HepG2 (cell line): ENCODE results near the gene VKORC1. TPM values are rescaled to one million over a fixed set of nuclear protein-coding genes. Genes with fewer than 3 reads are reported as not detected.

ENCODE experiments used
- ATAD3A ChIP-seq: sonication (generic); formaldehyde crosslinking; IDR thresholded peaks from 2 replicates; pipeline ENCODE4 v1.4.0; 2020; ENCODE audit warnings: missing genetic modification reagents
- CBFB ChIP-seq: sonication (generic); formaldehyde crosslinking; IDR thresholded peaks from 2 replicates; pipeline ENCODE4 v1.4.0; 2020; ENCODE audit warnings: missing genetic modification reagents
- CCAR2 ChIP-seq: fragments of 200-400 bp; formaldehyde crosslinking; optimal IDR thresholded peaks from 2 replicates; pipeline ENCODE3; 2018; ENCODE audit warnings: low read depth, mild to moderate bottlenecking, low read length, moderate library complexity
- GZF1 ChIP-seq: sonication (generic); formaldehyde crosslinking; IDR thresholded peaks from 2 replicates; pipeline ENCODE4 v1.5.1; 2020; ENCODE audit warnings: mild to moderate bottlenecking, missing genetic modification reagents
- MIER2 ChIP-seq: IDR thresholded peaks from 2 replicates; pipeline ENCODE4 v1.6.1; 2016; ENCODE audit warnings: missing biosample characterization, missing genetic modification reagents
- MTA3 ChIP-seq: sonication (generic); formaldehyde crosslinking; IDR thresholded peaks from 2 replicates; pipeline ENCODE4 v1.4.0; 2020; ENCODE audit warnings: missing genetic modification reagents
- POGK ChIP-seq: sonication (generic); formaldehyde crosslinking; conservative IDR thresholded peaks from 2 replicates; pipeline ENCODE4 v1.8.0; 2022; ENCODE audit warnings: mild to moderate bottlenecking, moderate library complexity, missing genetic modification reagents
- RBAK ChIP-seq: sonication (generic); formaldehyde crosslinking; IDR thresholded peaks from 2 replicates; pipeline ENCODE4 v1.5.1; 2020; ENCODE audit warnings: mild to moderate bottlenecking, missing genetic modification reagents
- REXO4 ChIP-seq: sonication (generic); formaldehyde crosslinking; IDR thresholded peaks from 2 replicates; pipeline ENCODE4 v1.8.0; 2022; ENCODE audit warnings: missing genetic modification reagents, mild to moderate bottlenecking, borderline replicate concordance
- STAG1 ChIP-seq: sonication (generic); formaldehyde crosslinking; IDR thresholded peaks from 2 replicates; pipeline ENCODE4 v1.4.0; 2020; ENCODE audit warnings: missing genetic modification reagents
- STAT5B ChIP-seq: sonication (generic); formaldehyde crosslinking; IDR thresholded peaks from 2 replicates; pipeline ENCODE4 v1.4.0; 2020; ENCODE audit warnings: missing genetic modification reagents
- TMF1 ChIP-seq: sonication (generic); formaldehyde crosslinking; IDR thresholded peaks from 2 replicates; pipeline ENCODE4 v1.8.1; 2022; ENCODE audit warnings: low read depth, missing genetic modification reagents
- ZBTB26 ChIP-seq: IDR thresholded peaks from 2 replicates; pipeline ENCODE4 v1.6.1; 2016; ENCODE audit warnings: missing compliant biosample characterization, missing genetic modification reagents, borderline replicate concordance
- ZNF136 ChIP-seq: sonication (generic); formaldehyde crosslinking; IDR thresholded peaks from 2 replicates; pipeline ENCODE4 v1.8.1; 2022; ENCODE audit warnings: low read depth, mild to moderate bottlenecking, moderate library complexity, missing genetic modification reagents
- ZNF30 ChIP-seq: sonication (generic); formaldehyde crosslinking; IDR thresholded peaks from 2 replicates; pipeline ENCODE4 v1.5.0; 2020; ENCODE audit warnings: mild to moderate bottlenecking, missing genetic modification reagents
- ZNF775 ChIP-seq: sonication (generic); formaldehyde crosslinking; IDR thresholded peaks from 2 replicates; pipeline ENCODE4 v1.4.0; 2020; ENCODE audit warnings: missing genetic modification reagents, mild to moderate bottlenecking, moderate library complexity, borderline replicate concordance
- polyA plus RNA-seq, 8 experiments: library from polyadenylated mRNA; depleted of rRNA in 3 of 8; stranded (reverse) in 7 of 8; unstranded in 1 of 8; fragments of >200 nt; fragmentation: Illumina TruSeq in 4 of 8; extraction: Trizol in 4 of 8; gene quantifications; 2 replicates each; pipeline versions ENCODE4 v1.2.1 to v1.2.3, GENCODE V29; 2011 to 2016; ENCODE audit warnings: low read depth in 4 of 8, missing spikeins in 1 of 8, mixed read lengths in 1 of 8; ENCODE audit not compliant: insufficient read depth in 1 of 8
- total RNA-seq, 5 experiments: library from RNA; depleted of rRNA; stranded (reverse); fragments of >200 nt; fragmentation: Illumina TruSeq; extraction: Trizol; gene quantifications; 2 replicates each; pipeline ENCODE4 v1.2.3, GENCODE V29; 2016; ENCODE audit warnings: low read depth in 1 of 5
- TF ChIP-seq, protein P1 (sequence below): sonication (generic); formaldehyde crosslinking; IDR thresholded peaks from 2 replicates; pipeline ENCODE4 v1.4.0; 2020; ENCODE audit warnings: missing genetic modification reagents
- TF ChIP-seq, protein P2 (sequence below): sonication (generic); formaldehyde crosslinking; IDR thresholded peaks from 2 replicates; pipeline ENCODE4 v1.5.0; 2020; ENCODE audit warnings: mild to moderate bottlenecking, missing genetic modification reagents, borderline replicate concordance

VKORC1 gene
- total and polyA plus RNA-seq, 2 of the 13 experiments (the other 11 are each of a cell fraction or from before 2014, with no cell fraction given): 141 to 615 TPM

DNA sequence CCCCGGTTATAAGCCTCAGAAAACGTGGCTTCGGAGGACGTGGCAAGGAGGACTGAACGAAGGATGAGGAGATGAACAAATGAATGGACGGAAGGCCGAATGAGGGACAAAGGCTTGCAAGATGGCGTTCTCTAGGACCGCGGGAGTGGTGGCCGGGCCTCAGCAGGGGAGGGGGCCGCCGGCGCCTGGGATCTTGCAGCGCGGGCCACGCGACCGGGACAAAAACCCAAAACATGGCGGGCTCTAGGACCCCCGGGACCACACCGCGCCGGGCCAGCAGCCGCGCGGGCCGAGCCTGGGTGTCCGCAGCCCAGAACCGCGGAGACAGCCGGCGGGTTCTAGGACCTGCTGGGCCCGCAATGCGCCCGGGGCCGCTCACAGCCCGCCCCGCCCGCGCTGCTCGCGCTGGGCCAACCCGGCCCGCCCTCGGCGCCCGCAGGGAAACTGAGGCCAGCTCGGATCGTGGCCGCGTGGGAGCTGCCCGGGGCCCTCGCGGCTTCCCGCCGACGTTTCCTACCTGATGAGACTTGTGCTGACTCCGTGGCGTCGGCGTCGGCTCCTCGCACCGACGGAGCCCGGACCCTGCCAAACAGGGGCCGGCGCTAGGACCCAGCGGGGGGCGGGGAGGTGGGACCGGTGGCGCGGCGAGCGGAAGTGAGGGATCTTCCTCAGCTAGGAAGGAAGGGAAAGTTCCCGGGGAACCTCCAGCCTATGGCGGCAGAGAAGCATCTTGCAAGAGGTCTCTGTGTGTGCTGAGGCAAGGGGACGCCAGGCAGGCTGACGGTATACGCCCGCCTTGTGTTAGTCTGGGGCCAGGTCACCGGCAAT, 21.2 kb downstream of the VKORC1 start (continued):
- TF ChIP-seq STAG1 (CRISPR knock-in tag) (peak; percentile 35), MTA3 (no peak), REXO4 (CRISPR knock-in tag) (no peak), ZNF30 (CRISPR knock-in tag) (no peak), MIER2 (no peak), CCAR2 (peak; percentile 27), GZF1 (CRISPR knock-in tag) (no peak), POGK (no peak; the same call in 1 of the 2 replicates), STAT5B (CRISPR knock-in tag) (no peak), ZBTB26 (CRISPR knock-in tag) (0 out of 2 replicates have a peak, but pooled peaks have one; percentile 12), CBFB (peak; percentile 42; the same call in 1 of the 2 replicates), ZNF136 (CRISPR knock-in tag) (no peak), ZNF775 (CRISPR knock-in tag) (no peak), ATAD3A (CRISPR knock-in tag) (peak; percentile 63; the same call in 1 of the 2 replicates), TMF1 (CRISPR knock-in tag) (0 out of 2 replicates have a peak, but pooled peaks have one; percentile 20), RBAK (CRISPR knock-in tag) (no peak)
- TF ChIP-seq, protein P1, sequence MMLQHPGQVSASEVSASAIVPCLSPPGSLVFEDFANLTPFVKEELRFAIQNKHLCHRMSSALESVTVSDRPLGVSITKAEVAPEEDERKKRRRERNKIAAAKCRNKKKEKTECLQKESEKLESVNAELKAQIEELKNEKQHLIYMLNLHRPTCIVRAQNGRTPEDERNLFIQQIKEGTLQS: no peak
- TF ChIP-seq, protein P2, sequence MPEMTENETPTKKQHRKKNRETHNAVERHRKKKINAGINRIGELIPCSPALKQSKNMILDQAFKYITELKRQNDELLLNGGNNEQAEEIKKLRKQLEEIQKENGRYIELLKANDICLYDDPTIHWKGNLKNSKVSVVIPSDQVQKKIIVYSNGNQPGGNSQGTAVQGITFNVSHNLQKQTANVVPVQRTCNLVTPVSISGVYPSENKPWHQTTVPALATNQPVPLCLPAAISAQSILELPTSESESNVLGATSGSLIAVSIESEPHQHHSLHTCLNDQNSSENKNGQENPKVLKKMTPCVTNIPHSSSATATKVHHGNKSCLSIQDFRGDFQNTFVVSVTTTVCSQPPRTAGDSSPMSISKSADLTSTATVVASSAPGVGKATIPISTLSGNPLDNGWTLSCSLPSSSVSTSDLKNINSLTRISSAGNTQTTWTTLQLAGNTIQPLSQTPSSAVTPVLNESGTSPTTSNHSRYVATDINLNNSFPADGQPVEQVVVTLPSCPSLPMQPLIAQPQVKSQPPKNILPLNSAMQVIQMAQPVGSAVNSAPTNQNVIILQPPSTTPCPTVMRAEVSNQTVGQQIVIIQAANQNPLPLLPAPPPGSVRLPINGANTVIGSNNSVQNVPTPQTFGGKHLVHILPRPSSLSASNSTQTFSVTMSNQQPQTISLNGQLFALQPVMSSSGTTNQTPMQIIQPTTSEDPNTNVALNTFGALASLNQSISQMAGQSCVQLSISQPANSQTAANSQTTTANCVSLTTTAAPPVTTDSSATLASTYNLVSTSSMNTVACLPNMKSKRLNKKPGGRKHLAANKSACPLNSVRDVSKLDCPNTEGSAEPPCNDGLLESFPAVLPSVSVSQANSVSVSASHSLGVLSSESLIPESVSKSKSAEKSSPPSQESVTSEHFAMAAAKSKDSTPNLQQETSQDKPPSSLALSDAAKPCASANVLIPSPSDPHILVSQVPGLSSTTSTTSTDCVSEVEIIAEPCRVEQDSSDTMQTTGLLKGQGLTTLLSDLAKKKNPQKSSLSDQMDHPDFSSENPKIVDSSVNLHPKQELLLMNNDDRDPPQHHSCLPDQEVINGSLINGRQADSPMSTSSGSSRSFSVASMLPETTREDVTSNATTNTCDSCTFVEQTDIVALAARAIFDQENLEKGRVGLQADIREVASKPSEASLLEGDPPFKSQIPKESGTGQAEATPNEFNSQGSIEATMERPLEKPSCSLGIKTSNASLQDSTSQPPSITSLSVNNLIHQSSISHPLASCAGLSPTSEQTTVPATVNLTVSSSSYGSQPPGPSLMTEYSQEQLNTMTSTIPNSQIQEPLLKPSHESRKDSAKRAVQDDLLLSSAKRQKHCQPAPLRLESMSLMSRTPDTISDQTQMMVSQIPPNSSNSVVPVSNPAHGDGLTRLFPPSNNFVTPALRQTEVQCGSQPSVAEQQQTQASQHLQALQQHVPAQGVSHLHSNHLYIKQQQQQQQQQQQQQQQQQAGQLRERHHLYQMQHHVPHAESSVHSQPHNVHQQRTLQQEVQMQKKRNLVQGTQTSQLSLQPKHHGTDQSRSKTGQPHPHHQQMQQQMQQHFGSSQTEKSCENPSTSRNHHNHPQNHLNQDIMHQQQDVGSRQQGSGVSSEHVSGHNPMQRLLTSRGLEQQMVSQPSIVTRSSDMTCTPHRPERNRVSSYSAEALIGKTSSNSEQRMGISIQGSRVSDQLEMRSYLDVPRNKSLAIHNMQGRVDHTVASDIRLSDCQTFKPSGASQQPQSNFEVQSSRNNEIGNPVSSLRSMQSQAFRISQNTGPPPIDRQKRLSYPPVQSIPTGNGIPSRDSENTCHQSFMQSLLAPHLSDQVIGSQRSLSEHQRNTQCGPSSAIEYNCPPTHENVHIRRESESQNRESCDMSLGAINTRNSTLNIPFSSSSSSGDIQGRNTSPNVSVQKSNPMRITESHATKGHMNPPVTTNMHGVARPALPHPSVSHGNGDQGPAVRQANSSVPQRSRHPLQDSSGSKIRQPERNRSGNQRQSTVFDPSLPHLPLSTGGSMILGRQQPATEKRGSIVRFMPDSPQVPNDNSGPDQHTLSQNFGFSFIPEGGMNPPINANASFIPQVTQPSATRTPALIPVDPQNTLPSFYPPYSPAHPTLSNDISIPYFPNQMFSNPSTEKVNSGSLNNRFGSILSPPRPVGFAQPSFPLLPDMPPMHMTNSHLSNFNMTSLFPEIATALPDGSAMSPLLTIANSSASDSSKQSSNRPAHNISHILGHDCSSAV (CRISPR knock-in tag): no peak
